ENCODE data around the gene ITPR3. TPM values are rescaled to one million over a fixed set of nuclear protein-coding genes. Genes with fewer than 3 reads are reported as not detected.

The ITPR3 gene
- total and polyA plus RNA-seq, 8 donors: 70.8 to 147 (median 94.4) TPM

GRCh38 chr6:33726696-33727095, 105.6 kb downstream of the ITPR3 start:
- intact Hi-C loops (cut with DNase I): no loop called here
- no peak for TF ChIP-seq CTCF (IDR thresholded peaks at IDR 0.05)
- no peak overlapping the region for H3K27ac ChIP-seq
- peaks cover 0 to 6% of the 10 kb centered on the region in 2 donors for H3K27me3 ChIP-seq
- no peaks in the 10 kb centered on the region for H3K9me3 ChIP-seq
- H3K4me3 ChIP-seq: no peak overlapping the region
- no peaks in the 10 kb centered on the region for H3K36me3 ChIP-seq
- ATAC-seq (no peak), DNase-seq (no peak)
- H3K4me1 ChIP-seq: peaks cover 0 to 3% of the 10 kb centered on the region in 2 donors

- ATAC-seq (no peak), DNase-seq (no peak)
- peaks cover 0 to 3% of the 10 kb centered on the region in 2 donors for H3K4me1 ChIP-seq
- intact Hi-C loops (cut with DNase I): no loop called here
- H3K36me3 ChIP-seq: no peaks in the 10 kb centered on the region
- peaks cover 0 to 2% of the 10 kb centered on the region in 2 donors for H3K27me3 ChIP-seq
- H3K9me3 ChIP-seq: no peaks in the 10 kb centered on the region
- TF ChIP-seq CTCF (IDR thresholded peaks at IDR 0.05): no peak
- no peak overlapping the region for H3K27ac ChIP-seq
- no peak overlapping the region for H3K4me3 ChIP-seq
These were observed 106.0 kb downstream of the ITPR3 start for GRCh38 chr6:33727126-33727525.

GRCh38 chr6:33727932-33728331, 106.8 kb downstream of the ITPR3 start:
- H3K27me3 ChIP-seq: no peaks in the 10 kb centered on the region
- DNase-seq: no peak
- no peak overlapping the region for H3K4me3 ChIP-seq
- H3K4me1 ChIP-seq: peaks cover 0 to 3% of the 10 kb centered on the region in 2 donors
- H3K36me3 ChIP-seq: no peaks in the 10 kb centered on the region
- intact Hi-C loops (cut with DNase I): no loop called here
- no peak for ATAC-seq
- no peak for TF ChIP-seq CTCF (IDR thresholded peaks at IDR 0.05)
- no peak overlapping the region for H3K27ac ChIP-seq
- H3K9me3 ChIP-seq: no peaks in the 10 kb centered on the region

GRCh38 chr6:33728438-33728837, 107.3 kb downstream of the ITPR3 start:
- peaks cover 0 to 3% of the 10 kb centered on the region in 2 donors for H3K4me1 ChIP-seq
- H3K4me3 ChIP-seq: no peak overlapping the region
- H3K9me3 ChIP-seq: no peaks in the 10 kb centered on the region
- H3K27ac ChIP-seq: no peak overlapping the region
- H3K36me3 ChIP-seq: no peaks in the 10 kb centered on the region
- no peaks in the 10 kb centered on the region for H3K27me3 ChIP-seq
- no peak for TF ChIP-seq CTCF (IDR thresholded peaks at IDR 0.05)
- DNase-seq (no peak), ATAC-seq (no peak)
- intact Hi-C loops (cut with DNase I): no loop called here

GRCh38 chr6:33729059-33729458, 107.9 kb downstream of the ITPR3 start:
- Histone ChIP-seq H3K27me3 (no peaks in the 10 kb centered on the region), H3K27ac (no peak overlapping the region), H3K9me3 (no peaks in the 10 kb centered on the region), H3K4me1 (no peaks in the 10 kb centered on the region), H3K4me3 (no peak overlapping the region), H3K36me3 (no peaks in the 10 kb centered on the region)
- DNase-seq (no peak), ATAC-seq (no peak)
- TF ChIP-seq CTCF (IDR thresholded peaks at IDR 0.05): no peak
- intact Hi-C loops (cut with DNase I): no loop called here

Measured in left lung (tissue), 10 donors.